Midbrain (tissue), 1 donor: ENCODE results near the gene POTEG.
"Not testable (repeated sequence)": the region's sequence is repeated elsewhere in the genome, so short reads cannot be mapped to it uniquely, and the experiment has no call there.

Source experiments
- DNase-seq: peaks from one replicate; lab custom pipeline; 2025; lab: John Stamatoyannopoulos, UW

POTEG gene

DNA sequence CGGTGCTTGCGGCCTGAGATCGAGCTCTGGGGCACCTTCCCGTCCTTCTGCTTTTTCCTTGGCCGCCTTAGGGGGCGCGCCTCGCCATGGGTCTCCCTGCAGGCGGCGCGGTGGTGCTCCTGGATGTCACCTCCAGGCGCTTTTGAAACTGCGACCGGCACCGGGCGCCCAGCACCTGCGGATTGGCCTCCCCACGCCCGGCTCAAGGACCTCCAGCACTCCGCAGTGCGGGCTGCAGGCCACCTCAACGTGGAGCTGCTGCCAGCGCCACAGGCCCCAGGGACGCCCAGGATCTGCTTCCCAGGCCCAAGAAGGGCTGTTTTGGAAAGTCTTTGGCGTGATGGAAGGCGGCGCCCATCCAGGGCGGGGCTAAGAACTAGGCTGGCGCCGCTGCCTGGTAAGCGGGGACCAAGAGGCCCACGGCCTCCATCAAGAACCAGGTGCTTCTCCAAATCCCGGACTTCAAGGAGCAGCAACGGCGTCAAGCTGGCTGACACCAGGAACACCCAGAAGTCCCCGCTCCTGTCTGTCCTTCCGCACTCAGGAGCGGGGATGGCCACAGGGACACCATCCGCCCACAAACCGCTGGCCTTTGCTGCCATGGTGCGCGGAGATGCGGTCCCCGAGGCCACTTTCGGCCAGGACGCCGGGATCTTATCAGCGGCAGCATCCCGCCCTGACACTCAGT is 61.2 kb downstream of the POTEG start:
- not testable (repeated sequence) for DNase-seq

DNA sequence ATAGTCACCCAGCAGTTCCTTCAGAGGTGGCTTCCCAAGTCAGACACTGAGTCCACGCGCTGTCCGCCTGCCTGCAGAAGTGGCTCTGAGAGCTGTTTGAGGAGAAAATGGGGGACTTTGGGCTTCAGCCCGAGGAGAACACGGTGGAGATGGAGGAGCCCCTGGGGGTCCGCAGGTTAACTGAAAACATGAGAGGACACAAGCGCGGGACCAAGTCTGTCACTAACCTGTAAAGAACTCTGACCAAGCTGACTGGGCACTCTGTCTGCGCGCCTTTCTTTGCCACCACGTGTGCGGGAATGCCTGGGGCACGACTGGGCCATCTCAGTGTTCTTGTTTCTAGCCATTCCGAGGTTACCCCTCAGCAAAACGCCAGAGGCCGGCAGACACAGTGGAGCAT is 62.4 kb downstream of the POTEG start:
- DNase-seq: not testable (repeated sequence)

DNA sequence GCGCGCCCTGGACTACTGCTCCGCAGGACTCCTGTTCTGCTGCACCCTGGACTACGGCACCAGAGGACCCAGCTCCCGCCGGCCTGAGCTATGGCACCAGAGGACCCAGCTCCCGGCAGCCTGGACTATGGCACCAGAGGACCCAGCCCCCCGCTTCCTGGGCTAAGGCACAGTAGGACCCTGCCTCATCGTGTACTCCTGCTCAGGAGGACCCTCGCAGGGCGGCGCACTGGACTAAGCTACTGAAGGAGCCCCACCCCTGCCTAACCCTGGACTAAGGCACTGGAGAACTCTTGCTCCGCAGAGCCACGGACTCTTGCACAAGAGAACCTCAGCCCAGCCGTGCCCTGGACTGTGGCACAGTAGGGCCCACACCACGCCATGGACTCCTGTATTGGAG is 71.3 kb downstream of the POTEG start:
- not testable (repeated sequence) for DNase-seq

DNA sequence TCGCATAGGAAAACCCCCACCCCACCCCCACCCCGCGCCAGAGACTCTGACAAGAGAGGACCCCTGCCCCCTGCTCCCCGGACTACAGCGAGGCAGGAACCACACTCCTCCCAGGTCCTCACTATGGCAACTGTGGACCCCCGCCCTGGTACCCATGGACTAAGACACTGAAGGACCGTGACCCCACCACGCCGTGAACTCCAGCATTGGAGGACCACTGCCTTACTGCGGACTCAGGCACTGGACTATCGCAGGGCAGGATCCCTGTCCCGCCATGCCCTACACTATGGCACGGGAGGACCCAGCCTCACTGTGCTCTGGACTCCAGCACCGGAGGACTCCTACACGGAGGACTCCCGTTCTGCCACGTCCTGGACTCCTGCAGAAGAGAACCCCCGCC is 71.8 kb downstream of the POTEG start:
- DNase-seq: not testable (repeated sequence)

DNA sequence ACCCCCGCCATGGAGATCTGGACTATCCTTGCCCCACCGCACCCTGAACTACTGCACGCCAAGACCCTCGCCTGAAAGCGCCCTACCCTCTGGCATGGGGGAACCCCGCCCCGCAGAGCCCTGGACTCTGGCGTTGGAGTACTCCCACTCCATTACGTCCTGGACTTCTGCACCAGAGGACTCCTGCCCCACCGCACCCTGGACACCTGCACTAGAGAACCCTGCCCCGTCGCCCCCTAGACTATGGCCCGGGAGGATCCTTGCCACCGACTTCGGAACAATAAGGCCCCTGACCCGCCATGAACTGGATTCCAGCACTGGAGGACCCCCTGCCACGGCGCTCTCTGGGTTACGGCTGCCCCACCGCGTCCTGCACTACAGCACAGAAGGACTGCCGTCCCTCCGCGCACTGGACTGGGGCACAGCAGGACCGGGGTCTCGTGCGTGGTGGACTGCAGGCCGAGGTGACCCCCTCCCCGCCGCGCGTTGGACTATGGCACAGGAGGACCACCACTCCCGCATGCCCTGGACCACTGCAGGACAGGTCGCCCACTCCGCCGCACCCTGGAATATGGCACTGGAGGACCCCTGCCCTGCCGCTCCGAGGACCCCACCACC is 72.4 kb downstream of the POTEG start:
- not testable (repeated sequence) for DNase-seq

DNA sequence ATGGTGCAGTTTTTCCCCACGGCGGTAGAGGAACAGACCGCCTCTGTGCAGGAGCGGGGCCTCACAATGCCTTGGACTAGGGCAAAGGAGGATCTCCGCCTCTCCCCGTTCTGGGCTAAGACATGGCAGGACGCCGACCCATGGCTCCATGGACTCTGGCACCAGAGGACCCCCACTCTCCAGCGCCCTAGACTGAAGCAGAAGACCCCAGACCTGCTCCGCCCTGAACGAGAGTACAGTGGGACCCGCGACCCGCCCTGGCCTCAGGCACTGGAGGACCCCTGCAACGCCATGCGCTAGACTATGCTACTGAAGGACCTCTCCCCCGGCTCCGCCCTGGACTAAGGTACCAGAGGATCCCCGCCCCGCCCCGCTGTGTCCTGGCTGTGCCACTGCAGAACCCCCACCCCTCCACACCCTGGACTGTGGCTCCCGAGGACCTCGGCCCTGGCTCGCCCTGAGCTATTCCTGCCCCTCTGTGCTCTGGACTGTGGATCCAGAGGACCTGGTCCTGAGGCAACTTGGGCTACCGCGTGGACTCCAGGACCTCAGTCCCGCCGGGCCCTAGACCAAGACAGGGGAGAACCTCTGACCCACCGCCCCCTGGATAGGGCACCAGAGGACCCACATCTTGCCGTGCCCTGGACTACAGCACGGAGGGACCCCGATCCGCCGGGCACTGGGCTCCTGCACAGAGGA is 73.1 kb downstream of the POTEG start:
- not testable (repeated sequence) for DNase-seq
